Chondrocyte (in vitro differentiated cells): ENCODE results near the gene LRRC4C. TPM values are rescaled to one million over a fixed set of nuclear protein-coding genes. Genes with fewer than 3 reads are reported as not detected.

Experiments used
- DNase-seq: peaks from one replicate; pipeline ENCODE4 v3.0.0; 2021; ENCODE audit warnings: mixed read lengths, low spot score
- H3K27ac Mint-ChIP-seq: one replicate; pipeline ENCODE4 v1.8.0; 2021; ENCODE audit warnings: mild to moderate bottlenecking, moderate library complexity, mixed read lengths; ENCODE audit not compliant: unreplicated experiment
- H3K27me3 Mint-ChIP-seq: 2 replicates; pipeline ENCODE4 v1.8.0; 2021; ENCODE audit warnings: low read depth, mixed read lengths
- H3K36me3 Mint-ChIP-seq: 2 replicates; pipeline ENCODE4 v1.8.0; 2021; ENCODE audit warnings: low read depth, mixed read lengths
- H3K4me1 Mint-ChIP-seq: 2 replicates; pipeline ENCODE4 v1.8.0; 2021; ENCODE audit warnings: low read depth, mild to moderate bottlenecking, mixed read lengths
- H3K4me3 Mint-ChIP-seq: one replicate; pipeline ENCODE4 v1.8.0; 2021; ENCODE audit warnings: mild to moderate bottlenecking, moderate library complexity, mixed read lengths; ENCODE audit not compliant: unreplicated experiment
- H3K9me3 Mint-ChIP-seq: 2 replicates; pipeline ENCODE4 v1.8.0; 2021; ENCODE audit warnings: low read depth, mixed read lengths
- total RNA-seq: library from RNA; stranded (reverse); gene quantifications from 3 replicates; pipeline ENCODE4 v1.2.1, GENCODE V29; 2021
- TF ChIP-seq, protein P1 (sequence below): fragments of 200-600 bp; sonication (generic); IDR thresholded peaks from 2 replicates; pipeline ENCODE4 v1.5.0; 2021; ENCODE audit warnings: antibody characterized with exemption, mild to moderate bottlenecking, moderate library complexity

LRRC4C gene
- total RNA-seq, 1 donor from 2014 or later: 0.72 TPM

DNA sequence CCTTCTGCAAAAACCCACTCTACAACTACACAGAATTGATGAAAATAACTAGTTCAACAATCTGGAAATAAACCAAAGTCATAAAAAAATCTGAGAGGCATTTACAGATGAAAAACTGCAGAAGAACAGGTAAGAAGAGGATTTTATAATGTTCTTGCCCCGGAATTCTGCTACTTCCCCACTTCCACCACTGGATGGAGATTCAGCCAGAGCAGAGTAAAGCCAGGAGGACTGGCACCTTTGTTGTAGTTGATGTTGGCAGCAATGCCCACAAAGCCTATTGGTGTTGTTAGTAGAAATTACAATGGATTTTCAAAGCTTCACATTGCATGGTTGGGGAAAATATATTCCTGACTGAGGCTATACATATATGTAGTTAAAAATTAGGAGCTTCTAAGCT, 640.2 kb downstream of the LRRC4C start:
- peaks cover 6% of the 10 kb centered on the region for H3K9me3 Mint-ChIP-seq

DNA sequence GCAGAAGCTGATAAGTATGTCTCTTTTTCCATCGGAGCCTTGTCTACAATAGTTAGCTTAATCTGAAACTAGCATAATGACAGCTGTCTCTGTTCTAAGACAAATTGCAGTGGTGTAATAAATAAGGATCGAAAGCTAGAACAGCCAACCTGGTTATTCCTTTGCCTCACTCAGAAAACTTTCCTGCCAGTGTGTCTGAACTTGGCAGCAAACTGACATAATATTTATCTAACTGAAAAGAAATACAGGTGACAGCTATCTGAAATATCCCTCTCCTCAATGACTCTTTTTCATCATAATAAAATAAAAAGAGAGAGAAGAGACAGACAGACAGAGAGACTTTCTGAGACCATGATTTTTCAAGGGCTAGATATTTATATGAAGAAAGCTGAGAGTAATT, 642.5 kb downstream of the LRRC4C start:
- H3K4me3 Mint-ChIP-seq: no peak overlapping the region

More for the DNA sequence above, 640.2 kb downstream of the LRRC4C start:
- no peak overlapping the region for H3K27ac Mint-ChIP-seq
- H3K4me1 Mint-ChIP-seq: no peaks in the 10 kb centered on the region
- TF ChIP-seq, protein P1, sequence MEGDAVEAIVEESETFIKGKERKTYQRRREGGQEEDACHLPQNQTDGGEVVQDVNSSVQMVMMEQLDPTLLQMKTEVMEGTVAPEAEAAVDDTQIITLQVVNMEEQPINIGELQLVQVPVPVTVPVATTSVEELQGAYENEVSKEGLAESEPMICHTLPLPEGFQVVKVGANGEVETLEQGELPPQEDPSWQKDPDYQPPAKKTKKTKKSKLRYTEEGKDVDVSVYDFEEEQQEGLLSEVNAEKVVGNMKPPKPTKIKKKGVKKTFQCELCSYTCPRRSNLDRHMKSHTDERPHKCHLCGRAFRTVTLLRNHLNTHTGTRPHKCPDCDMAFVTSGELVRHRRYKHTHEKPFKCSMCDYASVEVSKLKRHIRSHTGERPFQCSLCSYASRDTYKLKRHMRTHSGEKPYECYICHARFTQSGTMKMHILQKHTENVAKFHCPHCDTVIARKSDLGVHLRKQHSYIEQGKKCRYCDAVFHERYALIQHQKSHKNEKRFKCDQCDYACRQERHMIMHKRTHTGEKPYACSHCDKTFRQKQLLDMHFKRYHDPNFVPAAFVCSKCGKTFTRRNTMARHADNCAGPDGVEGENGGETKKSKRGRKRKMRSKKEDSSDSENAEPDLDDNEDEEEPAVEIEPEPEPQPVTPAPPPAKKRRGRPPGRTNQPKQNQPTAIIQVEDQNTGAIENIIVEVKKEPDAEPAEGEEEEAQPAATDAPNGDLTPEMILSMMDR: no peak
- no peaks in the 10 kb centered on the region for H3K36me3 Mint-ChIP-seq
- no peak for DNase-seq
- H3K4me3 Mint-ChIP-seq: no peak overlapping the region
- H3K27me3 Mint-ChIP-seq: no peaks in the 10 kb centered on the region

DNA sequence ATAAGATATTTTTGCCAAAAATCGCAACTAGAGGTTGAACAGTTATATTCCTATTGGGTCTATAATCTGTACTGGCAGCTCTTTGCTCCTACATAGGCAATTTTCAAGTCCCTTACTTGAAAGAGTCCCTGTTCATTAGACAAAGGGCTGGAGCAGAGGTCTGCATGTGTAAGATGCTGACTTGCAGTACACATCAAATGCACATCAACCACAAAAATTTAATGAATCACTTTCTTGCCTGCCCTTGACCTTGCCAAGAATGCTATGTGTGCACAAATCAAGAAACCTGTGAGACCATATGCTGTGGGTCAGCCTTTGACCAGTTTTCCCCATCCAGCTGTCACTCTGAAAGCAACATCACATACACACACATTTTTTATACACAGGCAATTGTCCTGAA, 661.5 kb downstream of the LRRC4C start:
- H3K9me3 Mint-ChIP-seq: no peaks in the 10 kb centered on the region
- DNase-seq: no peak
- H3K27me3 Mint-ChIP-seq: no peaks in the 10 kb centered on the region
- H3K4me1 Mint-ChIP-seq: no peaks in the 10 kb centered on the region
- H3K27ac Mint-ChIP-seq: no peak overlapping the region
- H3K36me3 Mint-ChIP-seq: no peaks in the 10 kb centered on the region
- TF ChIP-seq, protein P1: no peak
- no peak overlapping the region for H3K4me3 Mint-ChIP-seq

More for the DNA sequence above, 642.5 kb downstream of the LRRC4C start:
- Mint-ChIP-seq H3K27me3 (no peaks in the 10 kb centered on the region), H3K9me3 (peaks cover 6% of the 10 kb centered on the region), H3K36me3 (no peaks in the 10 kb centered on the region), H3K4me1 (no peaks in the 10 kb centered on the region), H3K27ac (no peak overlapping the region)
- TF ChIP-seq, protein P1: no peak
- DNase-seq: no peak

DNA sequence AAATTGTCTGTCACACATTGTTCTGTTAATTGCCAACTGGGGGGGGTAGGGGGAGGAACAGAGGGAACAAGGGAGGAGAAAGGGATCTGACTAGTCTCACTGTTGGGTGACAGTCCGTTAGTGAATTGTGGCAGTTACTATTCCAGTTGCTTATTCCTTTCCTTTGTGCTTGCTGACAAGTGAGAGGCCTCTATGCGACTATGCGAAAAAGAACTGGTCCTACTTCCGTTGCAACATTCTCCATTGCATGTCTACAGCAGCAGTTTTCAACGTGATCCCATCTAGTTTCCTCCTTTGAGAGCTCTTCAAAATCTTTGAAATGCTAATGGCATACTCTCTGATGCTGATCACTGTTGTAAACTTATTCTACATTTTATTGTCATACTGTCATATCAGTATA, 672.2 kb downstream of the LRRC4C start:
- no peak for DNase-seq
- Mint-ChIP-seq H3K27me3 (no peaks in the 10 kb centered on the region), H3K4me3 (no peak overlapping the region), H3K4me1 (no peaks in the 10 kb centered on the region), H3K36me3 (no peaks in the 10 kb centered on the region), H3K27ac (no peak overlapping the region), H3K9me3 (peaks cover 3% of the 10 kb centered on the region)
- TF ChIP-seq, protein P1: no peak

DNA sequence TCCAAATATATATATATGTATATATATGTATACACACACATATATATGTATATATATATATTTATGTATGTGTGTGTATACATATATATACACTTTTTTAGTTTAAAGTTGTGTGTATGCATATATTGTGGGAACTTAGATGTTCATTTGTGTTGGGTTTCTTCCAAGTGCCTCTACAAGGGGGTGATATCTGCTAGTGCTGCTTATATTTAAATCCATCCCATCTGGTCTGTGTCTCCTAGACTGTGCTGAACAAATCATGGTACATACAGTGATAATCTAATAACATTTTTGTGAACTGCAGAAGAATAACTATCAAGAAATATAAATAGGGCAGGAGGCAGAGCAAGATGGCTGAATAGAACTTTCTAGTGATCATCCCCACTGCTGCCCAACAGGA, 696.4 kb downstream of the LRRC4C start:
- Mint-ChIP-seq H3K36me3 (no peaks in the 10 kb centered on the region), H3K9me3 (peaks cover 7% of the 10 kb centered on the region)

More for the DNA sequence above, 696.4 kb downstream of the LRRC4C start:
- TF ChIP-seq, protein P1: no peak
- DNase-seq: no peak
- no peaks in the 10 kb centered on the region for H3K4me1 Mint-ChIP-seq
- H3K27ac Mint-ChIP-seq: no peak overlapping the region
- no peaks in the 10 kb centered on the region for H3K27me3 Mint-ChIP-seq
- H3K4me3 Mint-ChIP-seq: no peak overlapping the region
